NCI-H69 (cell line): ENCODE measurements around the gene PC.
A peak's percentile ranks its signal among the peaks of the same experiment; 100 is the strongest.

Experiments used
- DNase-seq: peaks from one replicate; lab custom pipeline; 2025; lab: John Stamatoyannopoulos, UW

The PC gene

DNA sequence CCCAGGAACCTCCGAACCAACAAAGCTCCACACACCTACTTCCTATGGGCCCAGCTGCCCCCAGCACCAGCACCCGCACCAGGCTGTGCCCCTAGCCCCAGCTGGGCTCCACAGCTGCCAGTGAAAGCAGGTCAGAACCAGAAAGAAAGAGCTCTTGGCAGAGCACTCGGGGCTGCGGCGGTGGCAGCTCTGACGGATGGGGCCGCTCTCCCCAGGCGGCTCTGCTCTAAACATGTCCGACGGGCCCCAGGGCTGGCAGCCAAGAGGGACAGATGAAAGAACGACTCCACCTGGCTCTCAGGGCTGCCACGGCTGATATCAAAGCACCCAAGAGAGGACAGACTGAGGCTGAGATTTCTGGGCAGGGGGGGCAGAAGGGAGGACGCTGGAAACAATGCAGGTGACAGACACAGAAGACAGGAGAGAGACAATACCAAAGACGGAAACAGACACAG, 75.6 kb downstream of the PC start:
- DNase-seq: peak; percentile 93

- DNase-seq: peak; percentile 54
These were observed 76.2 kb downstream of the PC start for GRCh38 chr11:66881927-66882452.

- peak; percentile 66 for DNase-seq
These were observed 76.7 kb downstream of the PC start for GRCh38 chr11:66881451-66881835.

- peak; percentile 97 for DNase-seq
These were observed 77.4 kb downstream of the PC start for GRCh38 chr11:66880496-66881450.

- no peak for DNase-seq
These were observed 78.2 kb downstream of the PC start for GRCh38 chr11:66879999-66880398.

- no peak for DNase-seq
These were observed 78.6 kb downstream of the PC start for GRCh38 chr11:66879583-66879982.

- DNase-seq: no peak
These were observed 79.2 kb downstream of the PC start for GRCh38 chr11:66879000-66879399.

DNA sequence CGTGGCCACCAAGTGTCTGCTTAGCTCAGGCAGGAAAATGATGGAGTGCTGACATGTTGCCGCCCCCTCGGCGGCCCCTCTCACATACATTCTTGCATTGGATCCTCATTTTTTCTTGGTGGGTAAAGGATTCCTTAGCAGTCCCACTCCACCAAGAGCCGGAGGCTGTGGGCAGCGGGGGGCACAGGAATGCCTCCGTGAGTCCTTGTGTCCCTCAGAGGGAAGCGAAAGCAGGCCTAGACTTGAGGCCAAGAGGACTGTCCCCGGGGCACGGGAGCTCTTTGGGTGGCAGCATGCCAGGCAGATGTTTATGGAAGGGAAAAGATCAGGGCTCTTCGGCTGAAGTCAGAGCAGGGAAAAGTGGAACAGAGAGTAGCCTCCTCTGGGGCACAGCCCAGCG, 79.7 kb downstream of the PC start:
- DNase-seq: no peak

DNA sequence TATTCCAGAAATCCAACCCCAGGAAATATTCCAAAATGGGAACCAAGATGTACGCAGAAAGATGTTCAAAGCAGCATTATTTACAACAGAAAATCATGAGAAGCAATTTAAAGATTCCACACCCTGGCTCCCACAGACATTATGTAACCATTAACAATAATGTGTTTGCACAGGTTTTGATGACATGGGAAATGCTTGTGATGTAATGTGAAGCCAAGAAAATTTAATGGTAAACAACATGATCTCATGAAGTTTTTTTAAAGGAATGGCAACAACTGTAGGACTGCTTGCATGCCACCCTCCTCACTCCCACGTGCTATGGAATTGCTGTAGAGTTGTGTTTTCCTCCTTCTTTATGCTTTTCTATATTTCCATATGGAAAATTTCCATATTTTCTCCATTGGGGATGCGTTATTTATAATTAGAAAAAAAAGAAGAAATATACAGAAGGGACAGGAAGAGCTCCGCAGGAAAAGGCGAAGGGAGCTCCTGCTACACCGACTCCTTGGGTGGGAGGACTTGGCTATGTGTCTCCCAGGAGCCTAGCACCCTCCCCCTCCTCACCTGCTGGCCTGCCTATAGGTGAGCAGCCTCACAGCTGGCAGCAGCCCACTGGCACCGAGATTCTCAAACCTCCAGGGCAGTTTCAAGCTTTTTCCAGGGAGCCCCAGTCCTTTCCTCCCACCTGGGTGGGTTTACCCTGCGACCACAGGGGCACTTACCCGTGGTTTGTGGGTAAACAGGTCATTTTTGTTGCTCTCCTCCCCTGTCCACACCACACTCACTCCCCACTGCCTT, 80.4 kb downstream of the PC start:
- peak; percentile 53 for DNase-seq

GRCh38 chr11:66875378-66875777, 82.8 kb downstream of the PC start:
- no peak for DNase-seq

- DNase-seq: no peak
These were observed 84.0 kb downstream of the PC start for GRCh38 chr11:66874232-66874631.

DNA sequence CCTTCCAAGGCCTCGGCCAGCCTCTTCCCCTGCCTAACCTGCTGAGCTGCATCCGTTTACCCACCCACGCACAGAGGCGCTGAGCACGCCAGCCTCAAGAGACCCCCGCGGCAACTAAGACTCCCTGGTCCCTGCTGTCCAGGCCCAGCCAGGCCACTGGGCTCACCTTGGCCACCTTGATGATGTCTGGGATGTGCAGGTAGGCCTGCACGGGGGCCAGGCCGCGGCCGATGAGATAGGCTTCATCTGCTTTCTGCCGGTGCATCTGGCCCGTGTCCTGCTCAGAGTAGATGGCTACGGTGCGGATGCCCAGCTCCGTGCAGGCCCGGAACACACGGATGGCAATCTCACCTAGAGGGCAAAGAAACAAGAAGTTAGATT, 86.7 kb downstream of the PC start:
- DNase-seq: no peak

- DNase-seq: no peak
These were observed 87.3 kb downstream of the PC start for GRCh38 chr11:66870616-66871520.

GRCh38 chr11:66870131-66870530, 88.1 kb downstream of the PC start:
- no peak for DNase-seq

GRCh38 chr11:66869567-66869870, 88.7 kb downstream of the PC start:
- no peak for DNase-seq

DNA sequence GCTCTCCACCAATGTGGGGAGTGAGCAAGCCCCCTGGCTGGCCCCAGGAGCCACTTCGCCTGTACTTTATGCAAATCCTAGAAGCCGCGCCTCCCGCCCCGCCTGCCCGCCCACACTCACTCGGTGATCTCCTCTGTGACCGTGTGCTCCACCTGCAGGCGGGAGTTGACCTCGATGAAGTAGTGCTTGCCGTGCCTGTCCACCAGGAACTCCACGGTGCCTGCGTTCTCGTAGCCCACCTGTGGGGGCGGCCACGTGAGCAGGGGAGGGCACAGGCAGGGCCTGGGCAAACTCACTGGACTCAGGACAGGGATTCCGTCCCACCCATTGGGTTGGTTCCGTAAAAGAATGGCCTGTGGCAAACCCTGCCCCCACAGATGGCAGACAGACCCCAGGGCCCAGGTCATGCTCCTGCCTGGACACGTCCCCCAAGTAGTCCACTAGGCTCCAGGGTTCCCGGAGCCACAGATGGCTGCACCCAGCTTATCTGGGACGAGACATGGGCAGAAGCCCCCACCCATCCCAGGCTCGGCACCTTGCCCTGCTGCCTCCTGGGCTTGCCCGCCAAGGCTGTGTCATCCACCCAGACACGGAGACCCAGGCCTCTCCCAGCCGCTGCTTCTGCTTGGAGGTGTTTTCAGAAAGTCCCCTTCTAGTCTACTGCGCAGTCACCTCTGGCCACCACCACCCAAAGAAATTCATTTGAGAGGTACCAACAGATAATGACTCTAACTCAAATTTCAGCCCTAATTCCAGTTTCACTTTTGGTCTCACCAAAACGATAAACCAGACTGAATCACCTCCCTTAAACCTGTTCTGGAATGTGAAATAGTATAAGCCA, 89.2 kb downstream of the PC start:
- peak; percentile 66 for DNase-seq

- DNase-seq: no peak
These were observed 90.0 kb downstream of the PC start for GRCh38 chr11:66868082-66868725.

DNA sequence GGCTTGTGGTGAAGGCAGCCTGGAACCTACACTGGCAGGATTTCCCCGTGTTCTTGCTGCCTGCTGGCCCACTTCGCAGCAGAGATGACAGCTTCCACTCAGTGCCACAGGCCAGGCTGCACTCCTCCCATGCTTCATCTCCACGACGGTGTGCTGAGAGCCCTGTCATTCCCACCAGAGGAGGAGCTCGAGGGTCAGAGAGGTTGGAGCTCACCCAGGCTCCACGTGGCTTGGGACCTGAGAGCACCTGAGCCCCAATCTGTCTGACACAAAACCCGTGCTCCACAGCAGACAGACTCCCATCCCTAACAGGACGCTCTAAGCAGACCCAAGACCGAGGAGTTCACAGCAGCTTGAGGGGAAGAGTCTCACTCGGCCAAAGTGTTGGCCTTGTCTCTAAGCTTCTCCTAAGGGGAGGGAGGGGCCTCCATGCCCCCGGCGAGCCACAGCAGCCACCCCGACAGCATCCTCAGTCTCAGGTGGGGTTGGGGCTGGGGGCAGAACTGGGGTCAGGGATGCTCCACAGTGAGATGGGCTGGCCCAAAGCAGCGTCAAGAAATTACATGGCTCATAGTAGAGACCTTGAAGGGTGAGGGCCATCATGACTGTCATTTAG, 90.7 kb downstream of the PC start:
- DNase-seq: peak; percentile 20

DNA sequence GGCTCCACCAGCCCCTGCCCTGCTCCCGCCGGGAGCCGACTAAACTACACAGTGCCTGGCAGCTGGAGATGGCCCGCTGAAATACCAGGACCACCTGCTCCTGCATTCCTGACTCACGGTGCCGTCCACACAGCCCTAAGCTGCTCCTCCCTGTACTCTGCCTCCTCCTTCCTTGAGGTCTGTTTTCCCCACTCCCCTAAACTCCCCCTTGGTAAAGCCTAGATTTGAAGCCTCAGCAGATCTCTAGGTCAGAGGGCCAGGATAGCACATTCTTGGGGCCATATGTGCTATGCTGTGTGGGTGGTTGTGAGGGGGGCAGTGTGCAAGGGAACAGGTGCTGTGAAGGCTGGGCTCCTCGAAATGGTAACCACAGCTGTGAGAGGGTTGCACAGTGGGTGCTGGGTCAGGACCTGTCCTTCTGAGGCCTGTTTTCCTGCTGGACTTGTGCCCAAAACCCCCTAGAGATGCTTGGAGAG, 91.6 kb downstream of the PC start:
- DNase-seq: peak; percentile 61

DNA sequence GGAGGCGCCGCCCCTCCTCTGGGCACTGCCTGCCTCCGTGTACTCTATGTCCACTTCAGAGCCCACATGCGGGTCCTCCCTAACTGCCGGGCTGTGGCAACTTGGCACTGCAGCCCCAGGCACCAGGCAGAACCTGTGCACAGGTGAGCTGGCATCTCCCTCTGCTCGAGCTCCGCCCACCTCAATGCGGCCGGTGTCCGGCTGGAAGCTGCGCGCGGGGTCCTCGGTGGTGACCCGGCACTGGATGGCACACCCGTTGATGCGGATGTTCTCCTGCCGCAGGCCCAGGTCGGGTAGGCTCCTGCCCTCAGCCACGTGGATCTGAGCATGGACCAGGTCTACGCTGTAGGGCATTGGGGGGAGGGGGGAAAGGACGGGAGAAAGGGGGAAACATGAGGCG, 92.2 kb downstream of the PC start:
- no peak for DNase-seq
